Measurements from ENCODE around the gene NPC1.
"Not testable (repeated sequence)": the region's sequence is repeated elsewhere in the genome, so short reads cannot be mapped to it uniquely, and the experiment has no call there.

The NPC1 gene

DNA sequence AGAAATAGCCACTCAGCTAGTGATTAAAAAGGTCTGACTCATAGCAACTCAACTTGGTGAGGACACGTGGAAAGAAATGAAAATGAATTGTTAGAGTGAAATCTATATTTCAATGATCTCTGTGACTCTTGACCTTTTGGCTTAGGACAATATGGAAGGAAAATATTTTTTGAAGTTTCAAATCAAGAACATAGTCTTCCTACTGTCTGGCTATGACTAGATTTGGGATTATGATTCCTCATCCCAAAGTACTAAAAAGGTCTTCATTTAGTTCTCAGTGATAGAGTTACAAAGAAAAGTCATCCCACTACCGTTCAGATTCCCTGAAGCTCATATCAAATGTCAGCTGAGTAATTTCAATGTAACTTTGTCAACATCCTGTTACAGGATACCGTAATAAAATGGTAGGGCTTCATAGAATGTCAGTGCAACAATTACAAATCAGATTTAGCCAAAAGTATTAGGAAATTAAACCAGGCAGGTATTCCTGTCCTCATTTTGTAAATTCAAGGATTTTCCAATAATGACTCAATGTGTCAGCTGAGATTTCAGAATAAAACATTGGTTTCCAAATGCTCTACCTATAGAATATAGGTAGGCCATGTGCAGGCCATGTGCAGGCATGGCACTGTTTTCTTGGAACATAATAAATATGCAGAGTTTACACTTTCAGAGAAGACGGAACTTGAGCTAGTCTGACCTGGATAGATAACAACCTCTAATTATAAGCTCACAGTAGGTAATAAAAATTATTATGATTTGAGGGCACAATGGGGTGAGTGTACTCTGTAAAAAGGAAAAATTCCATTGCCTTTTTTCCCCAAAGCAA is 40.4 kb upstream of the NPC1 start:
- TF ChIP-seq POLR2AphosphoS5 (IDR thresholded peaks at IDR 0.05; ENCODE audit: low read depth, low read length) (no peak), TAF1 (IDR thresholded peaks at IDR 0.05; ENCODE audit: borderline replicate concordance, low read depth, low read length) (no peak), POLR2A (IDR thresholded peaks at IDR 0.05; ENCODE audit: low read depth, low read length) (no peak)
- no peak for DNase-seq (ENCODE audit: insufficient read length)
- FAIRE-seq = no peak

GRCh38 chr18:23623040-23623439 is 36.7 kb upstream of the NPC1 start:
- TF ChIP-seq POLR2AphosphoS5 (IDR thresholded peaks at IDR 0.05; ENCODE audit: low read depth, low read length) (no peak), POLR2A (IDR thresholded peaks at IDR 0.05; ENCODE audit: low read depth, low read length) (no peak), TAF1 (IDR thresholded peaks at IDR 0.05; ENCODE audit: borderline replicate concordance, low read depth, low read length) (no peak)
- FAIRE-seq = no peak
- DNase-seq (ENCODE audit: insufficient read length) = no peak

DNA sequence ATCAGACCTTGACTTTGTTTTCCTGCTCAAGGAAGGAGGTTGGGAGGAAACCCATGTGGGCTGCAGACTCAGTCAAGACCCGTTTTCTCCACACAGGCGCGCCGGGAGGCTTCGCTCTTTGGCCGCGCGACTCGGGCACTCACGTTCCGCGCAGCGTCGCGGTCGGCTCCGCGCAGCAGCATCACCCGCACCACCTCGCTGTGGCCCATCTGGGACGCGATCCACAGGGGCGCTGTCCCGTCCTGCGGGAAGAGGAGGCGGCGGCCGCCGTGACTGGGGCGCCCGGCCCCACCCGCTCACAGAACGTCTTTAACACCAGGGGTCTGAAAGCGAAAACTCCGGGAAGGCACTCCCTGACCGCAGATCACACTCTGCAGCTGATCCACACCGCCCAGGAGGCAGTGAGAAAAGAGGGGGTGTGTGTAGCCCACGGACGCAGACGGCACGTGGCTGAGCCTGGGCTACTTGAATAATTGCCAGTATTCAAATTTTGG is 33.1 kb upstream of the NPC1 start:
- FAIRE-seq = peak; percentile 33
- no peak for DNase-seq (ENCODE audit: insufficient read length)
- TF ChIP-seq TAF1 (IDR thresholded peaks at IDR 0.05; ENCODE audit: borderline replicate concordance, low read depth, low read length) (no peak), POLR2A (IDR thresholded peaks at IDR 0.05; ENCODE audit: low read depth, low read length) (peak; percentile 28; the same call in 1 of the 2 replicates), POLR2AphosphoS5 (IDR thresholded peaks at IDR 0.05; ENCODE audit: low read depth, low read length) (no peak)

DNA sequence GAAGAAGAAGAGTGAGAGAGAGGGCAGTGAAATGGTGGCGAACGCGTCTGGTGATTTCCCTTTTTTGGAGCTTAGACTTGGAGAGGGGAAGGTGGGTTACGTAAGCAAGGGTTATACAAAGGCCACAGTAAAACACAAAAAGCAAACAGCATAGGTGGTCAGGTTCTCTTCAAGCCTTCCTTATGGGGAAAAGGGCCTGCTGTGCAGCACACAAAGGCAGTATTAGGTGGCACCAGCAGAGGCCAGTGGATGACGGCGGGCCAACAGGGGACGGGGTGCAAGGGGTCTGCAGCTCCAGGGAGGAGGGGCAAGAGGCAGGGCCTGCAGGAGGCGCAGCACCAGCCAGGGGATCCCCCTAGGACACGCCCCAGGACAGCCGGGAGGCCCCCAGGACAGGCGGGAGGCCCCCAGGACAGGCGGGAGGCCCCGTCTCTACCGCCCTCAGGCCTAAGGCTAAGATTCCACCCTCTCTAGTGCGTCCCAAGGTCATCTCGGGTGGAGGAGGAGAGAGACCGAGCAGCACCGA is 32.6 kb upstream of the NPC1 start:
- DNase-seq (ENCODE audit: insufficient read length) = no peak
- TF ChIP-seq POLR2A (IDR thresholded peaks at IDR 0.05; ENCODE audit: low read depth, low read length) = no peak
- no peak for TF ChIP-seq POLR2AphosphoS5 (IDR thresholded peaks at IDR 0.05; ENCODE audit: low read depth, low read length)
- no peak for TF ChIP-seq TAF1 (IDR thresholded peaks at IDR 0.05; ENCODE audit: borderline replicate concordance, low read depth, low read length)
- no peak for FAIRE-seq

DNA sequence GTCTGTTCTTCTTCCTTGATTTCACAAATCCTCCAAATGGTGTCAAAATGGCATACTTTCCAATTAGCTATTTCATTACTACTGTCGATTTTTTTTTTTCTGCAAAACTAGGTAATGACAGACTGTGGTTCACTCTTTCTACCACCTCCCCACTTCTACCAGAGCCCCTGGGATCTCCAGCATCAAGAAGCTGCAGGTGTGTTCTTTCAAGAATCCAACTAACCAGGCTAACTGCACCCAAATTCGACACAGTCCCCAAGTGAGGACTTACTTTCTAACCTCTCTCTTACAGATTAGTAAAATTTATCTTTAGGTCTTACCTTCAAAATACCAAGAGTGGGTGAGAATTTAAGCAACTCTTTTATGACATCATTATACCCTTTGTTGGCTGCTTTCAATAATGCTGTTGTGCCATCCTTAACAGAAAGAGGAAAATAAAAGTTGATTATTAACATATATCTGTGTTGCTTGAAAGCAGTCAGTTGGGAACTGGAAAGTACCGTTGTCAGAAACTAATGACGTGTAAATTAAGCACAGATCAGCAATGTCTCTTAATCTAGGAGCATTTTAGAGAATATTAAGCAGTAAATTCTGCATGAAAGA is 31.2 kb upstream of the NPC1 start:
- TF ChIP-seq POLR2AphosphoS5 (IDR thresholded peaks at IDR 0.05; ENCODE audit: low read depth, low read length) = no peak
- no peak for TF ChIP-seq POLR2A (IDR thresholded peaks at IDR 0.05; ENCODE audit: low read depth, low read length)
- TF ChIP-seq TAF1 (IDR thresholded peaks at IDR 0.05; ENCODE audit: borderline replicate concordance, low read depth, low read length) = no peak
- FAIRE-seq (no peak), DNase-seq (ENCODE audit: insufficient read length) (no peak)

GRCh38 chr18:23616258-23616657 is 30.0 kb upstream of the NPC1 start:
- DNase-seq (ENCODE audit: insufficient read length) = no peak
- FAIRE-seq = no peak
- TF ChIP-seq POLR2A (IDR thresholded peaks at IDR 0.05; ENCODE audit: low read depth, low read length) = no peak
- no peak for TF ChIP-seq POLR2AphosphoS5 (IDR thresholded peaks at IDR 0.05; ENCODE audit: low read depth, low read length)
- no peak for TF ChIP-seq TAF1 (IDR thresholded peaks at IDR 0.05; ENCODE audit: borderline replicate concordance, low read depth, low read length)

- FAIRE-seq (no peak), DNase-seq (ENCODE audit: insufficient read length) (no peak)
- TF ChIP-seq POLR2A (IDR thresholded peaks at IDR 0.05; ENCODE audit: low read depth, low read length) = no peak
- no peak for TF ChIP-seq TAF1 (IDR thresholded peaks at IDR 0.05; ENCODE audit: borderline replicate concordance, low read depth, low read length)
- TF ChIP-seq POLR2AphosphoS5 (IDR thresholded peaks at IDR 0.05; ENCODE audit: low read depth, low read length) = no peak
These were observed 28.6 kb upstream of the NPC1 start for GRCh38 chr18:23614891-23615290.

GRCh38 chr18:23614413-23614812 is 28.1 kb upstream of the NPC1 start:
- DNase-seq (ENCODE audit: insufficient read length) (no peak), FAIRE-seq (no peak)
- TF ChIP-seq POLR2AphosphoS5 (IDR thresholded peaks at IDR 0.05; ENCODE audit: low read depth, low read length) (no peak), TAF1 (IDR thresholded peaks at IDR 0.05; ENCODE audit: borderline replicate concordance, low read depth, low read length) (no peak), POLR2A (IDR thresholded peaks at IDR 0.05; ENCODE audit: low read depth, low read length) (no peak)

DNA sequence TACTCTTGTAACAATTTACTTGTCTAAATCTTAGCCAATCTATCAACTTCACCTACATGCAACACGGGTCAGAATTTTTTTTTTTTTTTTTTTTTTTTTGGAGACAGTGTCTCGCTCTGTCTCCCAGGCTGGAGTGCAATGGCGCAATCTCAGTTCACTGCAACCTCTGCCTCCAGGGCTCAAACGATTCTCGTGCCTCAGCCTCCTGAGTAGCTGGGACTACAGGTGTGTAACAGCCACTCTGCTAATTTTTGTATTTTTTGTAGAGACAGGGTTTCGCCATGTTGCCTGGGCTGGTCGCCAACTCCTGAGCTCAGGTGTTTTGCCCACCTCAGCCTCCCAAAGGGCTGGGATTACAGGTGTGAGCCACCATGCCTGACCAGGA is 26.8 kb upstream of the NPC1 start:
- FAIRE-seq; DNase-seq (ENCODE audit: insufficient read length): not testable (repeated sequence)

DNA sequence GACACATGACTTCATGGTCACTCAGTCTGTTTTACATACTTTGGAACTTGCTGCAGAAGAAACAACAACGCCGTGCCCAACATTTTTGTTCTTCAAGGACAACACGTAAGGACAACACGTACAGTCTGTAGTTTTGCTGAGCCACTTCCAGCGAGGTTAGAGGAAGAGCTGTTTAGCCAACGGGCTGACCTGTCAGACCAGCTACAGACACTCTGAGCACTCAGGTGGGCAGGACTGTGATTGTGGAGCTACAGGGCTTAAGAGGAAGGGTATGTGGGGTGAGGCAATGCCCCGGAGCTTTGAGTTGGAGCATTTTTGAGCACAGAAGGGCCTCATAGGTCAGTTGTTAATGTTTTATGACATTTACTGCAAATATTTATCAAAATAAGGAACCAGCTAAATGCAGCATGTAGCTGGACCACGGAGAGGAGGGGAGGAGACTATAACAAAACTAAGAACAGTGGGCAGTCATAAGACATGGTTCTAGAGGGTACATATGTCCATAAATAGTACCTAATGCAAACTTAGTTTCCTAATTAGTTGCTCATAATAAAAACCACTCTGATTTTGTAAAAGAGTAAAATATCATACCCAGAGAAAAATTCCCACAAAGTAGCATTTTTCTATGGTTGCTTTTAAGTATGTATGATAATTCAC is 26.3 kb upstream of the NPC1 start:
- FAIRE-seq (no peak), DNase-seq (ENCODE audit: insufficient read length) (no peak)
- TF ChIP-seq TAF1 (IDR thresholded peaks at IDR 0.05; ENCODE audit: borderline replicate concordance, low read depth, low read length) (no peak), POLR2A (IDR thresholded peaks at IDR 0.05; ENCODE audit: low read depth, low read length) (no peak), POLR2AphosphoS5 (IDR thresholded peaks at IDR 0.05; ENCODE audit: low read depth, low read length) (no peak)

- FAIRE-seq (no peak), DNase-seq (ENCODE audit: insufficient read length) (no peak)
- TF ChIP-seq POLR2AphosphoS5 (IDR thresholded peaks at IDR 0.05; ENCODE audit: low read depth, low read length) = no peak
- no peak for TF ChIP-seq TAF1 (IDR thresholded peaks at IDR 0.05; ENCODE audit: borderline replicate concordance, low read depth, low read length)
- TF ChIP-seq POLR2A (IDR thresholded peaks at IDR 0.05; ENCODE audit: low read depth, low read length) = no peak
These were observed 23.2 kb upstream of the NPC1 start for GRCh38 chr18:23609390-23610023.
